NOMO-1 treated with dmso at 0.1 percent for 144 hours (cell line): Measurements from ENCODE around the gene FBXW7.

Experiments
- DNase-seq: peaks from one replicate; lab custom pipeline; 2025; ENCODE audit not compliant: unreplicated experiment; lab: John Stamatoyannopoulos, UW

The FBXW7 gene

DNA sequence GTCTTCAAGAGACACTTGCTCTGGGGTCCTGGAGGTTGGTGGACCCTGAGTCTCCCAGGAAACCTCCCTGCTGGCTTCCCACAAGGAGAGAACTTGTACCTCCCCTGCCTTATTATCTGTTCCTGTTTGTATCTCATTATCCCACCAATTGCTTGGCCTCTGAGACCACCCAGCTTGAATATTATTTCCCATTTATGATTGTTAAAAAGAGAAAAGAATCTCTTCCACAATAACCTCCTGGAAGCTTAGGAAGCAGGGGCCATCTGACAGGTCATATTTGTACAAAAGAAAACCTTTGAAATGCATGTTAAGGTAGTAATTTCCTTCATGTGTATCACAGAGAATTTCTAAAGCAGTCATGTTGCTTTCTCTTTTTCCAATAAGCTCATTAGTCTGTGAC, 239.5 kb downstream of the FBXW7 start:
- DNase-seq, result no peak

DNA sequence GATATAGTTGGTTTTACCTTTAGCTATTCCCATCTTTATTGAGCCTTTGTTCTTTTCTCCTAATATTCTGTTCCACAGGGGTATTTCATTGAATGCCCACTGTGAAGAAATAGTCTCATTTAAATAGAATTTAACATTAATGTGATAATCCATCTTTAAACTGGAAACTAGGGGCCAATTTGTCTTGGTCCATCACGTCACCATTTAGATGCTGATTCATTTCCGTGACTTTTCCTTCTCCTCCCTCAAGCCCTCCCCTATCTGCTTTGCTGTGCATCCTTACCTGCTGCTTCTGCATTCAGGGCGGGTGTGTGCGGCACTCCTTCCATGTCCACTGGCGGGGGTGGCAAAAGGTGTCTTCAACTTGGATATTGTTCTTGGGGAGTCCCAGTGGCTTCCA, 241.1 kb downstream of the FBXW7 start:
- no peak for DNase-seq

DNA sequence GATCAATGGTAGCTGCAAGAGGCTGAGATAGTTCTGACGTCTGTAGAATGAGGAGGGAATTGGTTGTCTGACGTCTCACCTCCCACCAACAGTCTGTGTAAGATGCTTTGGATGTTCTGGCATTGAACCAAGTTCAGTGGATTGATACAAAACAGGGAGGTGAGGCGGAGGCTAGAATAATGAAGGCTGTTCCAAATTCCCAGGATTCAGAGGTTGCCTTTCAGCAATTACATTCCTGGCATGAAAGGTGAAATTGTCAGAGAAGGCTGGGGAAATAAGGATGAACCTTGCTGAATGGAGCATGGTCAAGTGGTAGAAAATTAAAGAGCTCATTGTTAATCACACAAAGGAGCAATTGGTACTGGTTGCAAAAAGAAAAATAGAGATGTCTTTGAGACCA, 241.6 kb downstream of the FBXW7 start:
- no peak for DNase-seq

DNA sequence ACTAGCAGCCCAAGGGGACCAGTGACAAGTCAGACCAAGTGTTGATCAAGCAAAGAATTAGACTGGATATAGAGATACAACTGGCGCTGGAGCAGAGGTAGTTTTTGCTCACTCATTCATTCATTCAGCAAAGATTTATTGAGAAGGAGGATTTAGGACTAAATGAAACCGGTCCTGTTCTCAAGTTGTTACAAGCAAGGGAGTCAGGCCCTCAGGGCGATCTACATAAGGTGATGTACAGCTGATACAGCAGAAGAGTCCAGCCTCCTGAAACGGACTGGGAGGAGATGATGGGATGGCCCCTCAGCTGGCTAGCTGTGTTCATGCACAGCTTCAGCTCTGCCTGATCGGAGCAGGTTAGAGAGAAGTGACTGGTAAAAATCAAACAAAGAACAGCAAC, 242.4 kb downstream of the FBXW7 start:
- no peak for DNase-seq

DNA sequence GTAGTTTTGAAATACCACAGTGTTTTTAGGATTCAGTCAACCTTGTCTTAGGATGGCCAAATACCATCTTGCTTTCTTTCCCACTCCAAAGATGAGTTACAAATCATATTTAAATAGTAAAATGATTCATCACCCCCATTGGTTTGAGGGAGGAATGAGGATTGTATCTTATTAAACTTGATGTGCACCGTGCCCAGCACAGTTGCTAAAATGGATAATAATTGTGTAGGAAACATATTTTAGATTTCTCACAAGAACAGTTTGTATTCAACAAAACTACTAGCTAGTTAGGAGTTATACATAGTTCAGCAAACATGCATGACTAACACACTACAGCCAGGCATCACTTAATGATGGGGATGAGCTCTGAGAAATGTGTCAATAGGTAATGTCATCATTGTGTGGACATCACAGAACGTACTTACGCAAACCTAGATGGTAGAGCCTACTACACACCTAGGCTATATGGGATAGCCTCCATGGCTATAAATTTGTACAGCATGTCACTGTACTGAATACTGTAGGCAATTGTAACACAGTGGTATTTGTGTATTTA, 245.4 kb downstream of the FBXW7 start:
- DNase-seq, result no peak

DNA sequence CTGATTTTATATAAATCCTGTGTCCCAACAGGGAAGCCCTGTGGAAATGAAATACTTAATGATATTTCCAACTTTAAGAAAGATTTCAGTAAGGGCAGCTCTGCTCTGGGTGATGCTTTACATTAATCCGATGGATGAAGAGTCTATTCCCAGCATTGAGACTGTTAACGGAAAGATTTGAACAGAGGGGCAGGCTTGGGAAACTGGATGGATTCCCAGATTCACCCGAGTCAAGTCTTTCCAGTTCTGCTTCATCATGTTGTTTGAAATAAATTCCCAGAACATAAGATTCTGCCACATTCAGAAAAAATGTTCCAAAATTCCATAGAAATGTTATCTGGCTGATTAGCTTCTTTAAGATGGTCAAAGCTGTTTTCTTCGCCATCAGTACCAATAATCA, 246.0 kb downstream of the FBXW7 start:
- DNase-seq, result no peak

DNA sequence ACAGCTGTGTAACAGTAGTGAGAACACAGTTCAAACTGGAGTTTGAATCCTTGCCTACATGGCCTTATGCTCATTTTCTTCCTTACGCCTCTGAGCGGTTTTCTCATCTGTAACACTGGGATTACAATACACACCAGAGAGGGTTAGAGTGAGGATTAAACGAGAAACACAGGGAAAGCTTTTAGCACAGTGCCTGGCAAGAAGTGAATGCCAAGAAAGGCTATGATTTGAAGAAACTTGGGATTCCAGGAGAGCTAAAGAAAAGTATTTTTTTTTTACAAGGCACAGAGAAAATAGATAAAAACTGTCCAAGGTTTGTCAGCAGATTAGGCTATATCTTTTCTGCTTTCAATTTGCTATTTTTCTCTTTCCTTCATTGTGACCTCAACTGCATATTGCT, 246.4 kb downstream of the FBXW7 start:
- DNase-seq, result no peak

DNA sequence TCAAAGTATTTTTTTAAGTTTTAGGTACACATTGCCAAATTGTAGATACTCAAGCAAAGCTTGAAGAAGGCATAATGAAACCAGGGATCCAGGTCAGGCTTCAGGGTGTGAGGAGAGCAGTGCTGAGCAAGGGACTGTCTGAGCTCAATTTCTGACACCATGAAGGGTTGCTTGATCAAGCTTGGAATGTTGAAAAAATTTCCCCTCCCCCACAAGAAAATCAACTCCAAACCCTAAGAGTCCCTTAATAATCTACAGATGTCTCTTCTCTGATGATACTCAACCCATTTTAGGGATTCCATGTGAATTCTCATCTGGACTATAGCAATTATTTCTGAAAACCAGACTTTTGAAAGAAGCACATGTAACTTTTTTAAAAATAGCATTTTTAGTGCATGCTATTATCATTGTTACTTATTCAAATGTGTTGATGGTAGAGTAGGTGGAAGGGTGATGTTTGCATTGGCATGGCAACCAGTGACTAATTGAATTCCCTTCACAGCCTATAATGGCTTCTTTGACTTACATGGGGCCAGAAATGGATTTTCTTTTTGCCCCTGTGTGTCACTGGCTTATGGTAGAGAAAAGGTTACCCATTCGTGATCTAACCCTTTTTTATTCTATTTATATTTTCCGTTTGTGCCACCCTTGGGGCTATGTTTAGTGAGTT, 252.0 kb downstream of the FBXW7 start:
- DNase-seq, result no peak

DNA sequence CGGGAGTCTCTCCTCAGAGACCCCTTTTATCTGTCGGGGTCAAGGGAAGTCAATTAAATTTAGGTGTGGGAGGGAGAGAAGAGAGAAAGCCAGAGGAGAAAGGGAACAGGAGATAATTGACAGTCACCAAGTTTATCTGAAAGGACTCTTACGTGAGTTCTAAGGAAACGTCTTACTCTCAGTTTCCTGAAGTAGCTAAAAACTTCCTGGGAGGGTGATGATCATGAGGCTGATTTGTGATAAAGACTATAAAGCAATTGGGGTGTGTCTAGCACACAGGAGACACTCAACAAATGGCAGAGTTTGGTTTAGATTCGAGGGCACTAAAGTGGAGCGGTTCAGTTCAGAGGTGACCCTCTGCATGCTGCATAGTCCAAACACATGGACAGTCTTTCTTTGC, 254.1 kb downstream of the FBXW7 start:
- no peak for DNase-seq

DNA sequence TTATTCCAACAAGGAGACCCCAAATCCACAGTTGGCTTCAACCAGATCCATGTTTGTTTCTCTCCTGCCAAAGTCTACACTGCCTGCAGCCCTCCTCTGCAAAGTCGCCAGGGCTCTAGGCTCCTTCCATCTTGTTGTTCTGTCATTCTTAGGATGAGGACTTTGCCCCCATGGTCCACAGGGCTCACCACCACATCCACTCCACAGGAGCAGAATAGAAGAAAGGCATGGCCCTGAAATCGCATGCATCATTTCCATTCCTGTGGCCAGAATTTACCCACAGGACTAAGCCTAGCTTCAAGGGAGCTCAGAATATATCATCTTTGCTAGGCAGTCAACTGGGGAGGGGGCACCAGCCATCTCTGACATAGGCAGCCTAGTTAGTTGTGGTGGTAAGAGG, 254.7 kb downstream of the FBXW7 start:
- DNase-seq, result no peak

DNA sequence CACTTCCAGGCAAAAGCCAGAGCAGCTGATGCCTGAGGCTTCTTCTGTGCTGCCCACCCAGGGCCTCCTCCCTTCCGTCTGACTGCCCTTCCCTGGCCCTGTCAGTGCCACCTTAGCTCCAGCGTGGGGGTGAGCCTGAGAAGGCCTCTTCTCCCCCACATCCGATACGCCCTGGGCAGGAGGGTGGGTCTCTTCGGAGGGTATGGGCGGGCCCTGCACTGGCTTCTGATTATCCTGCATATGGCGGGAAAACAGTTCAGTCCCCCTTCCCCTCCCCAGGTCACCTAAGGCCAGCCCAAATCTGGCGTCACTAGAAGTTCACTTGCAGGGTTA, 256.7 kb downstream of the FBXW7 start:
- DNase-seq, result no peak

DNA sequence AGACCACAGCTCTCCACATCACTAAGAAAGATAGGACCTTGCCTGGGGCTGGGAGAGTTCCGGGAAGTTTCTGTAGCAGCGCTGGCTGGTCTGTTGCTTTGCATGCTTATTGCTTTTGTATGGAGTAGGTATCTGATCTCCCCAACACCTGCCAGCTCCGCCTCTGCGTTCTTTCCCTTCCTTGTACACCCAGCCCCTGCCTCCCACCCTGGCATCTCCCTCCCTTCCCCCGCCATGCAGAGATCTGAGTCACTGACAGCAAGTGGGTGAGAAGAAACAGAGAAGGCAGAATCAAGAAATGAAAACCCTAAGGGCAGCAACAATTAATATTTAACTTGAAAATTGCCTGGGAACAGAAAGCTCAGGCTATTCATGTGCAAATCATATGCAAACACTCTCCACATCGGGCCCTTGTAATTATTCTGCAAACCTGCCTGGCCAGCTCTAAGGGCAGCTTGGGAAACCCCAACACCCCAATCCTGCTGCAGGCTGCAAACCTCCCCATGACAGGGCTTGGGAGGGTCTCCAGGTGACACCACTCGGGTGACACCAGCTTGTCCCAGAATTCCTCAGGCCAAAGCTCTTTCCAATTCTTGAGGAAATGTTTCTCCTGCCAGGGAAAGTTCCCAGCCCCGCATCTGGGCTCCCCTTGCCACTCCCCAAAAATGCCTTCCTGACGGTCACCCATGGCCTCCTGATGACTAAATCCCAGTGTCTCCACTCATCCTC, 257.2 kb downstream of the FBXW7 start:
- DNase-seq, result no peak

DNA sequence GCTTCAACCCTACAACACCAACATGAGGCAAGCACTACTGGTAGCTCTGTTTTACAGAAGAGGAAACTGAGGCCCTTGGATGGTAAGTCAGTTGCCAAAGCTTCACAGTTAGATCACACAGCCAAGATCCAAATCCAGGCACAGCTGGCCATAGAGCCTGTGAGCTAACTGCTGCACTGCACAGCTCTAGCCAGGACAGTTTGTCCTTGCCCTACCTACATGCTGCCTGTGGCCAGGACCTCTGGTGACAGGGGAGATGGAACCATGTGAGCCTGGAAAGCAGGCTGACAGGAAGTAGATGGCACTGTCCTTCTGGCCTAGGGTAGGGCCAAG, 257.8 kb downstream of the FBXW7 start:
- no peak for DNase-seq

DNA sequence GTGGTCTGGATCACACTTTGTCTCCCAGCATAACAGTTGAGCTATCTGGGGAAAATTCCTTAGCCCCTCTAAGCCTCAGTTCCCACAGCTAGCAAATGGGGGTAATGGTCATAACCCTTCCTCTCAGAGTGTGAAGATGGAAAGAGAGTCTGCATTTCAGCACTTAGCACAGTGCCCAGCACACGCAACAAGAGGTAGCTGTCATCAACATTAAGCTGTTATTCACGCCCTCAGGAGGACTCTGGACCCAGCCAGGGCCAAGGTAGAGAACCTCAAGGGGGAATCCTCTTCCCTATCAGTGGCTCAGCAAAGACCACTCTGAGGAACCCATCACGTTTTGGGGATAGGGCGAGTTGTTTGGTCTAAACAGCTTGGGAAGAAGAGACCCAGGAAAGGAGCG, 258.6 kb downstream of the FBXW7 start:
- no peak for DNase-seq

DNA sequence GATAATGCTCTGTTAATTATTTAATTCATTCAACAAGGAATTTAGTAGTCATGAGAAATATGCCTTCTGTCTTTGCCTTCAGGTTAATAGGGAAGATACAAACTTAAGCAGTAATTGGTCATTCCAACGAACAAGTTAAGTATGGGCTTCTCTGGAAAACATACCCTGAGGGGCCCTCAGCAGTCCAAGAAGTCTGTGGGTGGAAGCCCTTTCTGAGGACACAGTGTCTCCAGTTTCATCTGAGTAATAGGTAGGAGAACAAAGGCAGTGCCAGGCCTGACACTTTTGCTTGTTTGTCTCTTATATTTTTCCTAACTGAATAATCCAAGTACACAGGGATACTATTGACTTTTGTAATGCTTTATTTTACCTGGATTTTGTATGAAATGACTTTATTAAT, 262.5 kb downstream of the FBXW7 start:
- DNase-seq, result no peak
